Measurements from ENCODE around the gene SMARCD3.

SMARCD3 gene

DNA sequence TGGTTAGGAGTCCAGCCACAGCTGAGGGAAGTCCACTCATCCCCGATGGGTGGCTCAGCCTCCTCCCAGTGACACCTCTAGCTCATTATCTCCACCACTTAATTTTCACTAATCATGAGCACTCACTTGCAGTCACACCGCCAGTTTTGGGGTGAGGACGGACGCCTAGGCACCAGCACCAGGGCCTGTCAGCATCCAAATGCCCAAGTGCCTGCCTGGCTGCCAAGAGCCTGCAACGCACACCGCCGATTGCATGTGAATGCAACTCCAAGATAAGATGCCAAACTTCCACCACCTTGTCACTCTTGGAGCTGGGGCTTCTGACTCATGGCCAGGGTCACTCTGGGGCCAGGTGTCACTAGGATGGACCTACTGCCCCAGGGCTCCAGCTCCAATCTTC, 24.4 kb upstream of the SMARCD3 start:
- no peak for TF ChIP-seq CTCF (conservative IDR thresholded peaks at IDR 0.05; ENCODE audit: low read length)
- DNase-seq (ENCODE audit: low read depth): no peak
- H3K4me3 ChIP-seq (ENCODE audit: low read length): no peak overlapping the region

DNA sequence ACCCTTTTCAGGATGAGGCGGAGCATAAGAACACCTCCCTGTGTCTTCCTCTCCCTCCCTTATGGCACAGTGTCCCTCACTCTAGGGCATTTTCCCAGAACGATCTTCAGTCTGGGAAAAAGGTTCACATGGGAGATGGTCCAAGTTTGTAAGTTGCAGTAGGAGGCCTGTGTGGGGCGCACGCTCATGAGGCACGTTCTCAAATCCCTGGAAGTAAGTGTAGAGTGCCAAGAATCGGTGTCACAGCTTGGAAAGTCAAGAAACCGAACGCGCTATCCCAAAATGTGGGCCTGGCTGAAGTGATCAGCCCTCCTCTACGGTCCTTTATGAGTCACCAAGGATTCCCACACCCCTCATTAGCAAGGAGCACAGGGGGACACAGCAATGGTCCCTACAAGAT, 23.9 kb upstream of the SMARCD3 start:
- 0 out of 2 replicates have a peak, but pooled peaks have one; percentile 12 for TF ChIP-seq CTCF (conservative IDR thresholded peaks at IDR 0.05; ENCODE audit: low read length)
- peak; percentile 18 for DNase-seq (ENCODE audit: low read depth)
- H3K4me3 ChIP-seq (ENCODE audit: low read length): no peak overlapping the region

- H3K4me3 ChIP-seq (ENCODE audit: low read length): no peak overlapping the region
- TF ChIP-seq CTCF (conservative IDR thresholded peaks at IDR 0.05; ENCODE audit: low read length): no peak
- peak; percentile 72 for DNase-seq (ENCODE audit: low read depth)
Observed at GRCh38 chr7:151271699-151272355, 23.3 kb upstream of the SMARCD3 start.

GRCh38 chr7:151269511-151269910, 21.0 kb upstream of the SMARCD3 start:
- H3K4me3 ChIP-seq (ENCODE audit: low read length): no peak overlapping the region
- no peak for TF ChIP-seq CTCF (conservative IDR thresholded peaks at IDR 0.05; ENCODE audit: low read length)
- no peak for DNase-seq (ENCODE audit: low read depth)

GRCh38 chr7:151265351-151265931, 16.9 kb upstream of the SMARCD3 start:
- no peak overlapping the region for H3K4me3 ChIP-seq (ENCODE audit: low read length)
- DNase-seq (ENCODE audit: low read depth): no peak
- no peak for TF ChIP-seq CTCF (conservative IDR thresholded peaks at IDR 0.05; ENCODE audit: low read length)

DNA sequence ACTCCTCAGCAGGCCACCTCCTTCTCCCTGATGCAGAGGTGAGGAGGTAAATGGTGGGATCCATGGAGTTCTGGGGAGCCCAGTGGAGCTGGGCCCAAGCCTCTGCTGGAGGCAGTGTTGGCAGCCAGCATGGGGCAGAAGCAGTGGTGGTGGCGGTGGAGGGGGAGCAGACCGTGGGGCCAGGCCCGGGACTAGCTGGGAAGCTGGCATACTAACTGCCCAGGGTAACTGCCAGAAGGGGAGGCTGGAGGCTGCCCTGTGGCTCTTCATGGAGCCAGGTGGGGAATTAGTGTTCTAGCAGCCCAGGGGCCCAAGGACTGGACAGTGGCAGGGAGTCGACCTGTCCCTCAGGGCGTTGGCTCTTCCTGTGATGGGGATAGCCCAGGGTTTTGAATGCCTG, 16.1 kb upstream of the SMARCD3 start:
- TF ChIP-seq CTCF (conservative IDR thresholded peaks at IDR 0.05; ENCODE audit: low read length): no peak
- no peak overlapping the region for H3K4me3 ChIP-seq (ENCODE audit: low read length)
- no peak for DNase-seq (ENCODE audit: low read depth)

GRCh38 chr7:151261529-151261928, 13.0 kb upstream of the SMARCD3 start:
- no peak for TF ChIP-seq CTCF (conservative IDR thresholded peaks at IDR 0.05; ENCODE audit: low read length)
- no peak overlapping the region for H3K4me3 ChIP-seq (ENCODE audit: low read length)
- DNase-seq (ENCODE audit: low read depth): peak; percentile 28

Measured in AG10803 (cell line).